ENCODE data around the gene NF1.

DNA sequence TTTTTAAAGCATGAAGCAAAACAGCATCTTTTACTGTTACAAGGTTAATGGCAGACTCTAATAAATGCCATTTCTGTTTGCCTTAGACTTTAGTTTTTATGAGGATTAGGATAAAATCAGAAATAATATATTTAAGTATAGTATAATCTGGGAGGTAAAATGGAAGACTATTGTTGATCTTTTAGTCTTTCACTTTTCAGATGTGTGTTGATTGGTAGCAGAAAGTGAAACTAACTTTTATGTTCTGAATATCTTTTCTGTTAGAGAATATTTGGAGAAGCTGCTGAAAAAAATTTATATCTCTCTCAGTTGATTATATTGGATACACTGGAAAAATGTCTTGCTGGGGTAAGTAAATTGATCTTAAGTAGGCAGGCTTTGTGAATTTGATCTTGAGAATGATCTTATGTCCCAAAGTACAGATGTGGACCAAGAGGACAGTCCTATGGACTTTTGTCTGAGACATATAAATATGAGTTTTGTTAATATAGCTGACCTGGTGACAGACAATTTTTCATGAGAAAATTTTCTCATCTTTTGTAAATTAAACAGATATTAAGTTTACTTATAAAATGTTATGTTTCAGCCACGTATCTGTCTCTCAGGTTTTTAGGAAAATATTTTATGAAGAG lies 64.1 kb downstream of the NF1 start:
- TF ChIP-seq, protein P1, sequence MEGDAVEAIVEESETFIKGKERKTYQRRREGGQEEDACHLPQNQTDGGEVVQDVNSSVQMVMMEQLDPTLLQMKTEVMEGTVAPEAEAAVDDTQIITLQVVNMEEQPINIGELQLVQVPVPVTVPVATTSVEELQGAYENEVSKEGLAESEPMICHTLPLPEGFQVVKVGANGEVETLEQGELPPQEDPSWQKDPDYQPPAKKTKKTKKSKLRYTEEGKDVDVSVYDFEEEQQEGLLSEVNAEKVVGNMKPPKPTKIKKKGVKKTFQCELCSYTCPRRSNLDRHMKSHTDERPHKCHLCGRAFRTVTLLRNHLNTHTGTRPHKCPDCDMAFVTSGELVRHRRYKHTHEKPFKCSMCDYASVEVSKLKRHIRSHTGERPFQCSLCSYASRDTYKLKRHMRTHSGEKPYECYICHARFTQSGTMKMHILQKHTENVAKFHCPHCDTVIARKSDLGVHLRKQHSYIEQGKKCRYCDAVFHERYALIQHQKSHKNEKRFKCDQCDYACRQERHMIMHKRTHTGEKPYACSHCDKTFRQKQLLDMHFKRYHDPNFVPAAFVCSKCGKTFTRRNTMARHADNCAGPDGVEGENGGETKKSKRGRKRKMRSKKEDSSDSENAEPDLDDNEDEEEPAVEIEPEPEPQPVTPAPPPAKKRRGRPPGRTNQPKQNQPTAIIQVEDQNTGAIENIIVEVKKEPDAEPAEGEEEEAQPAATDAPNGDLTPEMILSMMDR (IDR thresholded peaks at IDR 0.05): no peak
- TF ChIP-seq SIN3A (IDR thresholded peaks at IDR 0.05; ENCODE audit: borderline replicate concordance, low read depth, low read length) (no peak), YY1 (IDR thresholded peaks at IDR 0.05; ENCODE audit: low read depth) (no peak), POLR2AphosphoS5 (IDR thresholded peaks at IDR 0.05; ENCODE audit: low read depth, low read length) (no peak), NRF1 (IDR thresholded peaks at IDR 0.05; ENCODE audit: low read depth, low read length) (no peak), NFIC (IDR thresholded peaks at IDR 0.05; ENCODE audit: borderline replicate concordance) (no peak), RAD21 (IDR thresholded peaks at IDR 0.05; ENCODE audit: low read length) (no peak), SMC3 (IDR thresholded peaks at IDR 0.05; ENCODE audit: low read depth, low read length) (no peak), RCOR1 (IDR thresholded peaks at IDR 0.05; ENCODE audit: low read length) (no peak), RFX5 (IDR thresholded peaks at IDR 0.05; ENCODE audit: low read length) (no peak), MXI1 (IDR thresholded peaks at IDR 0.05; ENCODE audit: low read depth, low read length) (no peak)
- TF ChIP-seq, protein P2, sequence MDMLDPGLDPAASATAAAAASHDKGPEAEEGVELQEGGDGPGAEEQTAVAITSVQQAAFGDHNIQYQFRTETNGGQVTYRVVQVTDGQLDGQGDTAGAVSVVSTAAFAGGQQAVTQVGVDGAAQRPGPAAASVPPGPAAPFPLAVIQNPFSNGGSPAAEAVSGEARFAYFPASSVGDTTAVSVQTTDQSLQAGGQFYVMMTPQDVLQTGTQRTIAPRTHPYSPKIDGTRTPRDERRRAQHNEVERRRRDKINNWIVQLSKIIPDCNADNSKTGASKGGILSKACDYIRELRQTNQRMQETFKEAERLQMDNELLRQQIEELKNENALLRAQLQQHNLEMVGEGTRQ (IDR thresholded peaks at IDR 0.05; ENCODE audit: borderline replicate concordance, low read depth, low read length): no peak
- TF ChIP-seq, protein P3, sequence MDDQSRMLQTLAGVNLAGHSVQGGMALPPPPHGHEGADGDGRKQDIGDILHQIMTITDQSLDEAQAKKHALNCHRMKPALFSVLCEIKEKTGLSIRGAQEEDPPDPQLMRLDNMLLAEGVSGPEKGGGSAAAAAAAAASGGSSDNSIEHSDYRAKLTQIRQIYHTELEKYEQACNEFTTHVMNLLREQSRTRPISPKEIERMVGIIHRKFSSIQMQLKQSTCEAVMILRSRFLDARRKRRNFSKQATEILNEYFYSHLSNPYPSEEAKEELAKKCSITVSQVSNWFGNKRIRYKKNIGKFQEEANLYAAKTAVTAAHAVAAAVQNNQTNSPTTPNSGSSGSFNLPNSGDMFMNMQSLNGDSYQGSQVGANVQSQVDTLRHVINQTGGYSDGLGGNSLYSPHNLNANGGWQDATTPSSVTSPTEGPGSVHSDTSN (IDR thresholded peaks at IDR 0.05): no peak
- TF ChIP-seq, protein P4, sequence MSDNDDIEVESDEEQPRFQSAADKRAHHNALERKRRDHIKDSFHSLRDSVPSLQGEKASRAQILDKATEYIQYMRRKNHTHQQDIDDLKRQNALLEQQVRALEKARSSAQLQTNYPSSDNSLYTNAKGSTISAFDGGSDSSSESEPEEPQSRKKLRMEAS (IDR thresholded peaks at IDR 0.05; ENCODE audit: low read depth): no peak
